ENCODE measurements around the gene SNX9. TPM values are rescaled to one million over a fixed set of nuclear protein-coding genes. Genes with fewer than 3 reads are reported as not detected.
A peak's percentile ranks its signal among the peaks of the same experiment; 100 is the strongest.

Gene SNX9
- total and polyA plus RNA-seq, 7 donors: 42.6 to 72.6 (median 63.0) TPM

GRCh38 chr6:157977176-157977804 is 154.2 kb downstream of the SNX9 start:
- no peak overlapping the region for H3K27ac ChIP-seq
- intact Hi-C loops (cut with DNase I): no loop called here
- H3K4me3 ChIP-seq: no peak overlapping the region
- 90 to 93% methylated on average over 10 of the region's 10 CpGs for WGBS, 2 donors
- DNase-seq: peak; percentile 43
- peaks cover 0 to 8% (median 5%) of the 10 kb centered on the region in 4 donors for H3K4me1 ChIP-seq
- no peaks in the 10 kb centered on the region for H3K36me3 ChIP-seq
- TF ChIP-seq EP300 (IDR thresholded peaks at IDR 0.05) (no peak), CTCF (IDR thresholded peaks at IDR 0.05) (no peak), POLR2AphosphoS5 (IDR thresholded peaks at IDR 0.05) (no peak), POLR2A (IDR thresholded peaks at IDR 0.05) (no peak)
- H3K9me3 ChIP-seq: no peaks in the 10 kb centered on the region
- H3K27me3 ChIP-seq: no peaks in the 10 kb centered on the region

GRCh38 chr6:157978021-157978783 is 155.2 kb downstream of the SNX9 start:
- Histone ChIP-seq H3K9me3 (no peaks in the 10 kb centered on the region), H3K36me3 (no peaks in the 10 kb centered on the region), H3K27ac (no peak overlapping the region), H3K27me3 (no peaks in the 10 kb centered on the region), H3K4me3 (no peak overlapping the region), H3K4me1 (peaks cover 0 to 18% (median 14%) of the 10 kb centered on the region in 4 donors)
- TF ChIP-seq POLR2A (IDR thresholded peaks at IDR 0.05) (no peak), CTCF (IDR thresholded peaks at IDR 0.05) (no peak), POLR2AphosphoS5 (IDR thresholded peaks at IDR 0.05) (no peak), EP300 (IDR thresholded peaks at IDR 0.05) (no peak)
- intact Hi-C loops (cut with DNase I): no loop called here
- DNase-seq: peak; percentile 41
- WGBS, 2 donors: 88 to 90% methylated on average over 16 of the region's 16 CpGs

- Histone ChIP-seq H3K27ac (peak overlapping the region; percentile 83 to 94 (median 86)), H3K4me3 (peak overlapping the region in 3 of 4 donors; percentile 80 to 99 (median 83)), H3K4me1 (peaks cover 0 to 41% (median 29%) of the 10 kb centered on the region in 4 donors), H3K27me3 (no peaks in the 10 kb centered on the region), H3K9me3 (no peaks in the 10 kb centered on the region), H3K36me3 (no peaks in the 10 kb centered on the region)
- intact Hi-C loops (cut with DNase I): loop anchor here (2.0 to 5.0 kb wide), 4 partner anchors 37 to 187 kb away; partner anchors contain the start of genes GTF2H5 and SERAC1
- 23 to 30% methylated on average over 19 of the region's 19 CpGs for WGBS, 2 donors
- DNase-seq: peak; percentile 63
- no peak for TF ChIP-seq POLR2AphosphoS5 (IDR thresholded peaks at IDR 0.05)
- TF ChIP-seq EP300 (IDR thresholded peaks at IDR 0.05): no peak
- TF ChIP-seq POLR2A (IDR thresholded peaks at IDR 0.05): no peak
- no peak for TF ChIP-seq CTCF (IDR thresholded peaks at IDR 0.05)
Measured at GRCh38 chr6:157980288-157981131, 157.5 kb downstream of the SNX9 start.

GRCh38 chr6:157981132-157981394 is 158.0 kb downstream of the SNX9 start:
- 4 to 5% methylated on average over 24 of the region's 24 CpGs for WGBS, 2 donors
- H3K4me3 ChIP-seq: peak overlapping the region; percentile 72 to 99 (median 82)
- TF ChIP-seq CTCF (IDR thresholded peaks at IDR 0.05) (no peak), POLR2AphosphoS5 (IDR thresholded peaks at IDR 0.05) (no peak)
- H3K4me1 ChIP-seq: peaks cover 0 to 46% (median 32%) of the 10 kb centered on the region in 4 donors
- DNase-seq: peak; percentile 72
- no peaks in the 10 kb centered on the region for H3K36me3 ChIP-seq
- intact Hi-C loops (cut with DNase I): loop anchor here (2.0 to 5.0 kb wide), 4 partner anchors 36 to 186 kb away; partner anchors contain the start of genes GTF2H5 and SERAC1
- H3K27ac ChIP-seq: peak overlapping the region; percentile 83 to 94 (median 86)
- H3K27me3 ChIP-seq: no peaks in the 10 kb centered on the region
- H3K9me3 ChIP-seq: no peaks in the 10 kb centered on the region
